HCT116 (cell line): ENCODE data around the gene NABP2. TPM values are rescaled to one million over a fixed set of nuclear protein-coding genes. Genes with fewer than 3 reads are reported as not detected.

Experiments
- ATAC-seq: fragments of 200-7000 bp; cut with Tn5 transposase; 2 replicates; pipeline ENCODE4 v1.9.1; 2020; ENCODE audit warnings: mild to moderate bottlenecking, moderate library complexity
- BruUV-seq: library from RNA; stranded (reverse); fragments of 400-500 nt; replicated peaks from 2 replicates; lab custom pipeline; 2021; lab: Mats Ljungman, UMichigan
- CTCF ChIA-PET: fragments of 300-600 bp; sonication (Branson Sonifier 250); formaldehyde crosslinking; loops from one replicate; lab custom pipeline; 2021; ENCODE audit warnings: antibody characterized with exemption; lab: Charles Lee
- POLR2A ChIA-PET: fragments of 300-600, 350-600 bp; sonication (Branson Sonifier 250); formaldehyde crosslinking; loops from one replicate; lab custom pipeline; 2021; ENCODE audit warnings: antibody characterized with exemption; lab: Charles Lee
- RAD21 ChIA-PET, 2 experiments: fragments of 300-600 bp; sonication (Branson Sonifier 250); formaldehyde crosslinking; loops; one replicate each; lab custom pipeline; 2023; ENCODE audit warnings: low total read pairs in 2 of 2; ENCODE audit not compliant: uncharacterized antibody in 2 of 2, unreplicated experiment in 2 of 2, low non-redundant PET in 1 of 2; lab: Charles Lee
- DNase-seq: peaks from one replicate; pipeline ENCODE4 v3.0.0-alpha.2; 2010; ENCODE audit warnings: low read depth, low spot score
- H2AFZ ChIP-seq: fragments of 200-600 bp; shearing (Covaris generic), sonication (generic); 2 replicates; pipeline ENCODE4 v1.6.1; 2017; ENCODE audit warnings: low read depth, mixed run types, mixed read lengths, antibody characterized with exemption, low read length; ENCODE audit not compliant: poor library complexity, severe bottlenecking
- H3K27ac ChIP-seq: 2 replicates; pipeline ENCODE4 v1.5.1; 2012; ENCODE audit warnings: low read depth, low read length
- H3K27me3 ChIP-seq: fragments of 200-600 bp; sonication (generic); 2 replicates; pipeline ENCODE4 v1.6.1; 2016; ENCODE audit warnings: mixed run types, low read length, mixed read lengths; ENCODE audit not compliant: insufficient read depth
- H3K36me3 ChIP-seq, 2 experiments: fragments of 200-500 bp in 1 of 2; fragments of 200-600 bp in 1 of 2; sonication (Bioruptor generic) in 1 of 2; sonication (generic) in 1 of 2; 2 replicates each; pipeline versions ENCODE4 v1.5.1 to v1.6.1; 2014 to 2016; ENCODE audit warnings: low read length in 2 of 2, inconsistent platforms in 1 of 2, mixed read lengths in 1 of 2, mixed run types in 1 of 2; ENCODE audit not compliant: insufficient read depth in 2 of 2, control insufficient read depth in 1 of 2
- H3K4me1 ChIP-seq, 2 experiments: fragments of 200-600 bp in 1 of 2; sonication (generic) in 1 of 2; 2 replicates each; pipeline versions ENCODE4 v1.5.1 to v1.6.1; 2012 to 2017; ENCODE audit warnings: low read length in 2 of 2, inconsistent platforms in 1 of 2, mild to moderate bottlenecking in 1 of 2, mixed read lengths in 1 of 2, mixed run types in 1 of 2, moderate library complexity in 1 of 2; ENCODE audit not compliant: insufficient read depth in 2 of 2, control insufficient read depth in 1 of 2
- H3K4me2 ChIP-seq: fragments of 200-600 bp; sonication (generic); 2 replicates; pipeline ENCODE4 v1.6.1; 2017; ENCODE audit warnings: mixed run types, low read length, mixed read lengths
- H3K4me3 ChIP-seq, 2 experiments: fragments of 200-600 bp in 1 of 2; sonication (generic) in 1 of 2; replicated peaks in 1 of 2; 2 replicates each; pipeline ENCODE4 v1.5.1; 2011 to 2016; ENCODE audit warnings: low read length in 2 of 2, control low read depth in 1 of 2, low read depth in 1 of 2, mild to moderate bottlenecking in 1 of 2, mixed read lengths in 1 of 2, mixed run types in 1 of 2
- H3K79me2 ChIP-seq: fragments of 200-600 bp; sonication (generic); 2 replicates; pipeline ENCODE4 v1.6.1; 2017; ENCODE audit warnings: mild to moderate bottlenecking, mixed run types, low read length, moderate library complexity, mixed read lengths; ENCODE audit not compliant: insufficient read depth
- H3K9ac ChIP-seq: fragments of 200-600 bp; sonication (generic); 2 replicates; pipeline ENCODE4 v1.6.1; 2016; ENCODE audit warnings: low read length, mixed read lengths
- H3K9me2 ChIP-seq: fragments of 200-600 bp; sonication (generic), shearing (Covaris generic); 2 replicates; pipeline ENCODE4 v1.6.1; 2017; ENCODE audit warnings: mixed run types, mild to moderate bottlenecking, moderate library complexity; ENCODE audit not compliant: insufficient read depth
- H3K9me3 ChIP-seq, 2 experiments: fragments of 200-500 bp in 1 of 2; fragments of 200-600 bp in 1 of 2; sonication (Bioruptor generic) in 1 of 2; sonication (generic) in 1 of 2; 2 replicates each; pipeline ENCODE4 v1.6.1; 2014 to 2017; ENCODE audit warnings: low read length in 2 of 2, mixed read lengths in 2 of 2, inconsistent platforms in 1 of 2, low read depth in 1 of 2, mild to moderate bottlenecking in 1 of 2, mixed run types in 1 of 2, moderate library complexity in 1 of 2; ENCODE audit not compliant: control insufficient read depth in 1 of 2, insufficient read depth in 1 of 2
- H4K20me1 ChIP-seq: fragments of 200-600 bp; sonication (generic), shearing (Covaris generic); 2 replicates; pipeline ENCODE4 v1.6.1; 2017; ENCODE audit warnings: mixed run types, mild to moderate bottlenecking, moderate library complexity; ENCODE audit not compliant: insufficient read depth
- CBX3 ChIP-seq: IDR thresholded peaks from 2 replicates; pipeline ENCODE4 v1.6.1; 2012; ENCODE audit warnings: low read depth
- SRF ChIP-seq: IDR thresholded peaks from 2 replicates; pipeline ENCODE4 v1.6.1; 2012; ENCODE audit warnings: low read depth
- ZNF274 ChIP-seq: fragments of 200-500 bp; sonication (Bioruptor generic); IDR thresholded peaks from 2 replicates; pipeline ENCODE4 v1.6.1; 2014; ENCODE audit warnings: mild to moderate bottlenecking, low read depth, low read length, inconsistent platforms
- intact Hi-C: fragments of 100-400 bp; cut with micrococcal nuclease; formaldehyde crosslinking; loops from 2 replicates; pipeline ENCODE4 v1.10.0; 2022
- total RNA-seq: library from RNA; stranded (reverse); gene quantifications from one replicate; pipeline ENCODE4 v1.2.1, GENCODE V29; 2021; ENCODE audit not compliant: unreplicated experiment
- TF ChIP-seq, protein P1 (sequence below): IDR thresholded peaks from 2 replicates; pipeline ENCODE4 v1.6.1; 2011; ENCODE audit warnings: mild to moderate bottlenecking, low read length, moderate library complexity; ENCODE audit not compliant: insufficient replicate concordance; ENCODE audit errors: extremely low read depth

Gene NABP2
- total RNA-seq, 1 experiment from 2014 or later = 52.9 TPM

- H3K4me2 ChIP-seq = no peak overlapping the region
- DNase-seq = no peak
- H4K20me1 ChIP-seq = no peaks in the 10 kb centered on the region
- H2AFZ ChIP-seq = no peak overlapping the region
- RAD21 ChIA-PET = no interaction called here
- POLR2A ChIA-PET = no interaction called here
- no TSS peak for BruUV-seq
- H3K9ac ChIP-seq = no peak overlapping the region
- H3K27ac ChIP-seq = no peak overlapping the region
- no peaks in the 10 kb centered on the region for H3K9me2 ChIP-seq
- TF ChIP-seq SRF = no peak
- TF ChIP-seq, all 23 proteins: peak for 0
- Histone ChIP-seq H3K4me3 (no peak overlapping the region), H3K27me3 (no peaks in the 10 kb centered on the region), H3K9me3 (no peaks in the 10 kb centered on the region), H3K4me1 (peaks cover 0 to 9% of the 10 kb centered on the region in 2 experiments; a peak in 1 of 4 replicates), H3K79me2 (peaks cover 3% of the 10 kb centered on the region; the same call in 1 of the 2 replicates), H3K36me3 (no peaks in the 10 kb centered on the region)
- ATAC-seq = no peak
- CTCF ChIA-PET = no interaction called here
- intact Hi-C loops = no loop called here
Measured at GRCh38 chr12:56229082-56229481, 4.9 kb downstream of the NABP2 start.

DNA sequence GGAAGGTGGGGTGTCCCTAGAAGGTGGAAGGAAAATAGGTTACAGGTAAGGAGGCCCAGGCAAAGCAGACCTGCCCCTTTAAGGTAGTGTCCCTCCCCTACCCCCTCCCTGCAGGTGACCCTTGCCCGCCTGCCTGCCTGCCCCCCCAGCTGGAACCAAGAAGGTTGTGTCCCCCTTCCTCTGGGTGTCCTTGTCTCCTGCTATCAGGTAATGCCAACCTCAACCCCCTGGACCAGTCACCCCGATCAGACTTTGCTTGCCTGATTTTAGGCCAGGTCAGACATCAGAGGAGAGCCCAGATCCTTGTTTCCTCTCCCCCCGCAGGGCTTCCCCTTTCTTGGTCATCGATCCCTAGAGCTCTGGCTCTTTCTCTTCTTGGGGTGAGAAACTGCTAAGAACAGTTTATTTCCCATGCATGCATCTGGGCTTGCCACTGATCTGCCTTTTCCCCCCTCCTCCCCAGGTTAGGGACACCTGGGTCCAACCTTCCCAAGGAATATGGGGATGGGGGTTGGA, 5.8 kb downstream of the NABP2 start, which contains the start of gene SLC39A5:
TSS of gene SLC39A5 (plus strand) at position 136 of the 516 bp plus-strand sequence. CDS start 1,224 bp downstream, outside the sequence.
- no peak for DNase-seq
- no peak for ATAC-seq

More for the DNA sequence above, 5.8 kb downstream of the NABP2 start, which contains the start of gene SLC39A5:
- no peaks in the 10 kb centered on the region for H3K79me2 ChIP-seq
- H2AFZ ChIP-seq = no peak within 1 kb of the TSS
- TF ChIP-seq CBX3 (no peak), ZNF274 (no peak)
- TF ChIP-seq, protein P1, sequence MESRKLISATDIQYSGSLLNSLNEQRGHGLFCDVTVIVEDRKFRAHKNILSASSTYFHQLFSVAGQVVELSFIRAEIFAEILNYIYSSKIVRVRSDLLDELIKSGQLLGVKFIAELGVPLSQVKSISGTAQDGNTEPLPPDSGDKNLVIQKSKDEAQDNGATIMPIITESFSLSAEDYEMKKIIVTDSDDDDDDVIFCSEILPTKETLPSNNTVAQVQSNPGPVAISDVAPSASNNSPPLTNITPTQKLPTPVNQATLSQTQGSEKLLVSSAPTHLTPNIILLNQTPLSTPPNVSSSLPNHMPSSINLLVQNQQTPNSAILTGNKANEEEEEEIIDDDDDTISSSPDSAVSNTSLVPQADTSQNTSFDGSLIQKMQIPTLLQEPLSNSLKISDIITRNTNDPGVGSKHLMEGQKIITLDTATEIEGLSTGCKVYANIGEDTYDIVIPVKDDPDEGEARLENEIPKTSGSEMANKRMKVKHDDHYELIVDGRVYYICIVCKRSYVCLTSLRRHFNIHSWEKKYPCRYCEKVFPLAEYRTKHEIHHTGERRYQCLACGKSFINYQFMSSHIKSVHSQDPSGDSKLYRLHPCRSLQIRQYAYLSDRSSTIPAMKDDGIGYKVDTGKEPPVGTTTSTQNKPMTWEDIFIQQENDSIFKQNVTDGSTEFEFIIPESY = no peak
- intact Hi-C loops = no loop called here
- no peak within 1 kb of the TSS for H3K4me3 ChIP-seq
- no peaks in the 10 kb centered on the region for H3K9me2 ChIP-seq
- H3K36me3 ChIP-seq = no peaks in the 10 kb centered on the region
- POLR2A ChIA-PET = no interaction called here
- no peak within 1 kb of the TSS for H3K9ac ChIP-seq
- no peak within 1 kb of the TSS for H3K27ac ChIP-seq
- H4K20me1 ChIP-seq = no peaks in the 10 kb centered on the region
- peaks cover 0 to 10% of the 10 kb centered on the region in 2 experiments; a peak in 1 of 4 replicates for H3K4me1 ChIP-seq
- H3K4me2 ChIP-seq = no peak within 1 kb of the TSS
- CTCF ChIA-PET = no interaction called here
- H3K9me3 ChIP-seq = no peaks in the 10 kb centered on the region
- H3K27me3 ChIP-seq = no peaks in the 10 kb centered on the region
- BruUV-seq = no TSS peak
- RAD21 ChIA-PET = no interaction called here
